Stimulated activated CD4-positive, alpha-beta T cell treated with anti-CD3 and anti-CD28 coated beads, Interleukin-15, amount 100 ng/mL, for 1 hour (primary cell): ENCODE results near the gene LRCH3.
"Not testable (repeated sequence)": the region's sequence is repeated elsewhere in the genome, so short reads cannot be mapped to it uniquely, and the experiment has no call there.

ENCODE experiments used
- DNase-seq, 2 donors: peaks; one replicate each; pipeline ENCODE4 v3.0.0-alpha.2; 2020; ENCODE audit warnings: low read depth in 1 of 2, low spot score in 1 of 2

LRCH3 gene

GRCh38 chr3:197921429-197922275 is 130.6 kb downstream of the LRCH3 start:
- not testable (repeated sequence) for DNase-seq

- no peak for DNase-seq
These were observed 135.4 kb downstream of the LRCH3 start for GRCh38 chr3:197926418-197926817.

- not testable (repeated sequence) for DNase-seq
These were observed 136.5 kb downstream of the LRCH3 start for GRCh38 chr3:197927578-197927977.

GRCh38 chr3:197936819-197937384 is 145.8 kb downstream of the LRCH3 start:
- no peak for DNase-seq
